HG02884 (cell line): Measurements from ENCODE around the gene AMIGO1.
"Not testable (repeated sequence)": the region's sequence is repeated elsewhere in the genome, so short reads cannot be mapped to it uniquely, and the experiment has no call there.

ENCODE experiments used
- ATAC-seq: cut with Tn5 transposase; IDR thresholded peaks from one replicate; pipeline ENCODE4 v1.9.1; 2021; ENCODE audit warnings: mild to moderate bottlenecking, moderate library complexity; ENCODE audit not compliant: unreplicated experiment

AMIGO1 gene

GRCh38 chr1:109484519-109484975 lies 25.0 kb downstream of the AMIGO1 start:
- ATAC-seq: no peak

GRCh38 chr1:109483672-109484518 lies 25.6 kb downstream of the AMIGO1 start, which contains the start of gene ATXN7L2:
ATXN7L2 (plus strand) TSS chr1:109483905; CDS start chr1:109483954, 49 bp downstream.
- peak; percentile 69 for ATAC-seq

- ATAC-seq: peak; percentile 5
Observed at GRCh38 chr1:109482791-109483671, 26.5 kb downstream of the AMIGO1 start.

- ATAC-seq: no peak
Observed at GRCh38 chr1:109482242-109482641, 27.3 kb downstream of the AMIGO1 start.

- no peak for ATAC-seq
Observed at GRCh38 chr1:109481646-109482045, 27.9 kb downstream of the AMIGO1 start.

- ATAC-seq: no peak
Observed at GRCh38 chr1:109479901-109480300, 29.6 kb downstream of the AMIGO1 start.

- ATAC-seq: no peak
Observed at GRCh38 chr1:109479311-109479710, 30.2 kb downstream of the AMIGO1 start.

GRCh38 chr1:109478806-109479205 lies 30.7 kb downstream of the AMIGO1 start:
- ATAC-seq: no peak

GRCh38 chr1:109477821-109478220 lies 31.7 kb downstream of the AMIGO1 start:
- no peak for ATAC-seq

GRCh38 chr1:109476825-109477224 lies 32.7 kb downstream of the AMIGO1 start:
- no peak for ATAC-seq

- no peak for ATAC-seq
Observed at GRCh38 chr1:109475261-109475660, 34.3 kb downstream of the AMIGO1 start.

GRCh38 chr1:109474697-109475096 lies 34.8 kb downstream of the AMIGO1 start:
- ATAC-seq: no peak

GRCh38 chr1:109473284-109474057 lies 36.1 kb downstream of the AMIGO1 start:
- not testable (repeated sequence) for ATAC-seq

- ATAC-seq: no peak
Observed at GRCh38 chr1:109472779-109473178, 36.7 kb downstream of the AMIGO1 start.

- ATAC-seq: no peak
Observed at GRCh38 chr1:109470245-109470644, 39.3 kb downstream of the AMIGO1 start.

GRCh38 chr1:109468903-109469302 lies 40.6 kb downstream of the AMIGO1 start:
- no peak for ATAC-seq

GRCh38 chr1:109468061-109468460 lies 41.5 kb downstream of the AMIGO1 start:
- ATAC-seq: no peak

GRCh38 chr1:109467301-109467777 lies 42.2 kb downstream of the AMIGO1 start:
- no peak for ATAC-seq

GRCh38 chr1:109466452-109467300 lies 42.9 kb downstream of the AMIGO1 start, which contains the start of gene SYPL2:
SYPL2 (plus strand) TSS chr1:109466546; CDS start chr1:109466844, 298 bp downstream.
- no peak for ATAC-seq

GRCh38 chr1:109466125-109466451 lies 43.4 kb downstream of the AMIGO1 start:
- ATAC-seq: no peak
